ENCODE data around the gene STX18.
A peak's percentile ranks its signal among the peaks of the same experiment; 100 is the strongest.
"Not testable (repeated sequence)": the region's sequence is repeated elsewhere in the genome, so short reads cannot be mapped to it uniquely, and the experiment has no call there.

The STX18 gene

DNA sequence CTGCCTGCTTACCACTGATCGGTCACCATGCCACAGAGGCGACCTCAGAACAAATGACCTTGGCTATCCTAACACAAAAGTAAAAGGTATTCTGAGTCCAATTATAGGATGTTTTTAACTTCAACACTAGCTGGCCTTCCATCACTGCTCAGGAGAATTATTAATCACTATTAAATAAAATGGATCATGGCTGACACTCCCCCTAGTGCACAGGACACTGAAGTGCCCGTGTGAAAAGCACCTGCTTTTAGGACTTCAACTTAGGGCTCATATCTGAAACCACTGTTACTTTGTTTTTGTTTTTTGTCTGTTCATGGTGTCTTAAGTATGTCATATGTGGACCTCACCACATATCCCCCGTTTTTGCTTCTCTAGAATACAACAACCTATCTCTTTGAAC is 33.9 kb downstream of the STX18 start:
- FAIRE-seq: no peak

DNA sequence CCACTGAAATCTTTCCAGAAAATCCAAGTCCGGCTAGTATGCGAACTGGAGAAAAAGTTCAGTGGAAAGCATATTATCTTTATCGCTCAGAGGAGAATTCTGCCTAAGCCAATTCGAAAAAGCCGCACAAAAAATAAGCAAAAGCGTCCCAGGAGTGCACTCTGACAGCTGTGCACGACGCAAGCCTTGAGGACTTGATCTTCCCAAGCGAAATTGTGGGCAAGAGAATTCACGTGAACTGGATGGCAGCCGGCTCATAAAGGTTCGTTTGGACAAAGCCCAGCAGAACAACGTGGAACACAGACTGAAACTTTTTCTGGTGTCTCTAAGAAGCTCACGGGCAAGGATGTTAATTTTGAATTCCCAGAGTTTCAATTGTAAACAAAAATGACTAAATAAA is 34.4 kb downstream of the STX18 start:
- FAIRE-seq: no peak

GRCh38 chr4:4506961-4507360 is 34.9 kb downstream of the STX18 start:
- no peak for FAIRE-seq

GRCh38 chr4:4505211-4505610 is 36.6 kb downstream of the STX18 start:
- FAIRE-seq: not testable (repeated sequence)

DNA sequence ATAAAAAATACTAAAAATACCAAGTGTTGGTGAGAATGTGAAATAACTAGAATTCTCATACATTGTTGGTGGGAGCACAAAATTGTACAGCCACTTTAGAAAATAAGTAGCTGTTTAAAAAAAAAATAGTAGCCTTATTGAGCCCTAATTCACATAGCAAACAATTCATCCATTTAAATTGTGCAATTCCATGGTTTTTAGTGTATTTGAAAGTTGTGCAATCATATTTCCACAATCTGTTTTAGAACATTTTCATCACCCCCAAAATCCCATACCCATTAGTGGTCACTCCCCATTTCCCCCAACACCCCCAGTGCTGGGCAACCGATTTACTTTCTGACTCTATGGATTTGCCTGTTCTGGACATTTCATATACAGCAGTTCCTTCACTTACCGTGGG is 37.1 kb downstream of the STX18 start:
- no peak for FAIRE-seq

GRCh38 chr4:4502694-4503311 is 39.0 kb downstream of the STX18 start:
- no peak for FAIRE-seq

DNA sequence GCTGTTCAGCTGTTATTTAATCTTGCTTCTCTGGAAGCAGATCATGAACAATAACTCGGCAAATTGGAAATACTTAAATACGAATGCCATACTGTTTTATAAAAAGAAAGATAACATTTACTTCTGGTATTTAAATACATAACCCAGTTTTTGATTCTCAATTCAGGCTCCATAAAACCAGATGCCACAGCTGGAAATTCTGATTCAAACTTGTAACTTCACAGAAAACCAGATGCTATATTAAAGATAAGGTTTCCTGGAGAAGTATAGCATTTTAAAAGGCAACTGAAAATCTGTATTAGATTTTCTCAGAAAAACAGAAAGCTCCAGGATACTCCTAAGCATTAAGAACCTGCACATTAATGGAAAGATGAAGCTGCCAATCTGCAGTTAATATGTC is 40.2 kb downstream of the STX18 start:
- no peak for FAIRE-seq

DNA sequence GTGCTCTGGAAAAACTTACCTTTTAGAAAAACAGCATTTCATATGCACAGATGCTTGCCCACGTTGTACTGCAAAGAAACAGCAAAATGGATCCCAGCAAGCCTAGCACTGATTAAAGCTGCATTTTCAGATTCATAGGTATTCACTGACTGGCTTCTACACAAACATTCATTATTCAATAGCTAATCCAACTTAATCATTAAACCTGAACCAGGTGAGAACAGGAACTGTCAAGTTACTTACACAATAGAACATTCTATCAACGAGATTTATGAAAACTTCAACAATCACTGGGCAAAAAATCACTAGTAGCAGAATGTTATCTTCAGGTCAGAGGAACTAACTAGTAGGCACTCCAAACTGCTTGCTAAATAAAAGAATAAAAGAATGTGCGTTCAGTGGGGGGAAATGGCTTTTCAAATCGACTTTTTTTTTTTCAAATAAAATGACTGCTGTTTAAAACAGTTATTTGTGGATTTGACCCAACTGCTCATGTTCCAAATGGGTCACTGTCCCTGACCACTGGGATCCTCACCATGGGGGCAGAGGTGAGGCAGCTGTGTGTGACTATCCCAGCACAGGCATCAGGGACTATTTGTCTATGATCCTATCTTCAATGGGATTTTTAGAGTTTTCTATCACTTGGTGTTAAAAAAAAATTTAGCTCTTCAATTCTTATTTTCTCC is 42.3 kb downstream of the STX18 start:
- no peak for FAIRE-seq

GRCh38 chr4:4496592-4497372 is 45.1 kb downstream of the STX18 start:
- FAIRE-seq: no peak

DNA sequence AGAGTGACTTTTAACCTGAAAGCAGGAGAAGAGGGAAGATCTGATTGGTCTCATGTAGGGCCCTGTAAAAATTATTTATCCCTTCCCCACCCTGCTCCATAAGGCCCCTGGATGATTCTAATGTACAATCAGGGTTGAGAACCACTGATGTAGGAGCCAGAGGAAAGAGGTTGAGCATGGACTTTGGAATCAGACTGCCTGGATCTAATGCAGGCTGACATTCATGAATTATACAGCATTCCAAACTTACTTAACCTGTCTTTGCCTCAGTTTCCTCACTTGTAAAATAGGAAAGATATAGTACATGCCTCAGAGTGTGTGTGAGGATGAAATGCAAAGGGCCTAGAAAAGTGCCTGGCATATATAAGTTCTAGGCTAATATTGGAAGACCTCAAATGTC is 47.0 kb downstream of the STX18 start:
- FAIRE-seq: no peak

- no peak for FAIRE-seq
Observed at GRCh38 chr4:4492161-4492847, 49.5 kb downstream of the STX18 start.

GRCh38 chr4:4491396-4491893 is 50.4 kb downstream of the STX18 start:
- FAIRE-seq: no peak

DNA sequence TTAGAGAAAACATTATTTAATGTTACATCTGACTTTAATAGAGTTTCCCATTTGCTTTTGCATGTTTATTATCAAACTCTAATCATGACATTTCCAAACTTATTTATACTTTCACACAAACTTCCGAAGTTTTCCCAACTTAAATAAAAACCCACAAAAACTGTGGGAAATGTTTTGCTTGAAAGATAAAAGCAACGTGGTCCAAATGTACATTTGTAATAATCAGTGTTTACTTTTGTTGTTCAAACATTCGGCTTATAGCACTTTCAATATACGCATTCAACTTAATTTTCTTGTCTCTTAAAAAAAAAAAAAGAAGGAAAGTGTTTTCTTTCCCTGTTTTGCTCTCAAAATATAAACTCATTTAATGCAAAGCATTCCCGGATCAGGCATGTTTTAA is 51.0 kb downstream of the STX18 start:
- FAIRE-seq: no peak

DNA sequence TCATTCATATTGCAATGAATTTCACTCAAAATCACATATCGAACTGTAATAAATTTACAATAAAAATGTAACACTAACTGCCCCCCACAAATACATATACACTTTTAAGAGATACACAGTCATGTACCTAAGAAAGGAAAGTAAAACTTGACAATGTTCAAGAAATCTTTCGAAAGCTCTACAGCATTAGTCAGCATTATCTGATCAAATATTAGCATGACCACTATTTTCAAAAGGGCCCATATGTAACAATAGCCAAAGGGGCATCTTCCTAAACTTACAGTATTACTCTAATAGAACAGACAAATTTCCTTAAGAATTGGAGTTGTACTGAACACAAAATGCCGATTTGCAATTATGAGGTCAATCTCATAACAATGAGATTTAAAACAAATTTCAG is 51.8 kb downstream of the STX18 start:
- FAIRE-seq: no peak

GRCh38 chr4:4488405-4489404 is 53.1 kb downstream of the STX18 start:
- peak; percentile 45 for FAIRE-seq

- no peak for FAIRE-seq
Observed at GRCh38 chr4:4486969-4487368, 54.9 kb downstream of the STX18 start.

DNA sequence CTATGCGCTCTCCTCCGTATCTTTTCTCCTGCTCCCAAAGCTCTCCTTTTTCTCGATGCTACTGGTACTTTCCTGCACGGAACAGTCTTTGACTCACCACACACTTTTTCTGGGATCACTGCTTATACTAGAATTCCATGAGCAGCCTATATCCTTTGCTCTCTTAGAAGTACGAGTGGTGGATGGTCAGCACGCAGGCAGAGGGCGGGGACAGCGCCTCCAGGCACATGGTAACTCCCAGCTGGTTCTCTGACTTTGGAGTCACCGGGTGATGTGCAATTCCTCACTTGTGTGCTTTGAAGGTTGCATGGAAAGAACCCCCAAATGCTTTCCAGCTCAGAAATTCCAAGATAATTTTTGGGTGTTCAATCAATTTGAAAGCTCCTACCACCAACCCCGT is 56.0 kb downstream of the STX18 start:
- no peak for FAIRE-seq

DNA sequence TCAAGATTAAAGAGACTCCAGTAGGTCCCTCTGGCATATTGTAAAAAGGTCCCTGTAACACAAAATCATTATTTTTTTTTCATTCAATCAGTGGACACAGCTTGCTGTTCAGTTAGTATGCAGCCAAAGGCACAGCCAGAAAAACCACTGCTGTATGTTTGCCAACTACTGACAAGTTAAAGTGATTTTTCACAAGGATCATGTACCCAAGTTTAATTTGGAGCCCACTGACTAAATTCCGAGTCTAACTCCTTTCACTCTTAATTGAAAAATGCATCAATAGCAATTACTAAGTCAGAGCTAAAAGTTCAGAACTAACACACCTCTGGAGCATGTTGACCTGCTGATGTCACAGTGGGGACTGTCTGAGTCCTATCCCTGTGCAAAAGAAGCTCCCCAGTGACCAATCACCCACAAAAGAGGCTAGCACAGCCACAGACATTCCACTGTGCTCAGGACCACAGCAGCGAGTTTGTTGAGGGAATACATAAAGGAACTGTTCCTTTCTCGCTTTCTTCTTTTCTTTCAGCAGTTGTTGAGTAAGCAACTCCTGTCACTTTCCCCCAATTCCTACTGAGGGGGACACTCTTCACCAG is 60.4 kb downstream of the STX18 start:
- FAIRE-seq: no peak

DNA sequence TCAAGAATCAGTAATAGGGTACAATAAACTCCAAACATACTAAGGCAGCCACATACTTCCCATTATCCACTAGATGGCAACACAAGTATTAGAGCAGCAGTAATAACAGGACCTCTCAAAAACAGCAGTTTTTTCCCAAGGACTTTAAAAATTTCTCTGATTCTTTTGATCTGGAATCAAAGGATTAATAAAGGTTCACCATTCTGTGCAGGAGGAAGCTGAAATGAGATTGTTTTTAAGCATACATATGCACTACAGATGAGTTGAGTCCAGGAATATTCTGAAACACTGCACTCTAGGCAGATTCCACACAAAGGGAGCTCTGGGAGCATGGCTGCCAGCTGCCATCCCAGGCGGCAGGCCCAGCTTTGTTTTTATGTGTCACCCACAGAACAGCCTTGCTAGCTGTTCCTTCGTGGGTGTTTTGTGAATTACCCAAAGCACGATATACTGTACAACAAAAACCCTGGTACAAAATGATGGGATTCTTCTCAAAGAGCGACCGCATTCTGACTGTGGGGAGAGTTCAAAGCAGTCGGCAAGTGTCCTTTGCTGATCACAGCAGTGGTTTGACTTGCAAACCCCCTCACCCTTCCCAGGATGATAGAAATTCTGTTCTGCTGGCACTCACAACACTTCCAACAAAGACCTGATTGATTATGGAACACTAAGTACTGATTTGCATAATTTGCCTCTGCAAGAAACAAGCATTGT is 61.0 kb downstream of the STX18 start:
- FAIRE-seq: no peak

- FAIRE-seq: no peak
Observed at GRCh38 chr4:4480205-4480604, 61.6 kb downstream of the STX18 start.

GRCh38 chr4:4479366-4479765 is 62.5 kb downstream of the STX18 start:
- FAIRE-seq: no peak

Data from colon (tissue), 2 donors.